ENCODE results near the gene CHPF. TPM values are rescaled to one million over a fixed set of nuclear protein-coding genes. Genes with fewer than 3 reads are reported as not detected.

The CHPF gene
- total and polyA plus RNA-seq, 2 donors (not counting 1 experiment from before 2014, with no cell fraction given): 1.3 to 5.2 TPM

DNA sequence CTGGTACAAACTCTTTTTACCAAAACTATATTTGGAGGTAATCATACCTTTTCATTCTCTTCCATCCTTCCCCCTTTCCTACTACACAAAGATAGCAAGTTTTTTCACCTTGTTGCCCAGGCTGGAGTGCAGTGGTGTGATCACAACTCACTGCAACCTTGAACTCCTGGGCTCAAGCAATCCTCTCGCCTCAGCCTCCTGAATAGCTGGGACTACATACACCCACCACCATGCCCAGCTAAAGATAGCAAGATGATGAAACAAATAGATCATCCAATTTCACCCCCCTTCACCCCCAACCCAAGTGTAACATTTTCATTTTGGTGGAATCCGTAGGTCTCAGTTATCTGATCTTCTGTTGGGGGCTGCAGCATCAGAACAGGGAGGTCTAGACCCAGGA lies 49.5 kb upstream of the CHPF start:
- CTCF ChIA-PET: no interaction called here
- WGBS (ENCODE audit: insufficient coverage): 93% methylated on average over 2 of the region's 2 CpGs

GRCh38 chr2:219592736-219593135 lies 49.1 kb upstream of the CHPF start:
- peaks cover 5 to 6% of the 10 kb centered on the region in 2 donors for H3K4me1 ChIP-seq (ENCODE audit: control insufficient read depth in 2 of 2, insufficient read depth in 2 of 2, low read length in 2 of 2)
- no peak overlapping the region for H2AFZ ChIP-seq (ENCODE audit: insufficient read depth, low read depth, low read length, poor library complexity, severe bottlenecking)
- Mint-ChIP-seq H3K27ac (no peak overlapping the region), H3K9me3 (ENCODE audit: insufficient read depth) (no peaks in the 10 kb centered on the region), H3K4me1 (peaks cover 10% of the 10 kb centered on the region), H3K27me3 (peaks cover 29% of the 10 kb centered on the region), H3K4me3 (no peak overlapping the region)
- no peaks in the 10 kb centered on the region for H3K9me3 ChIP-seq (ENCODE audit: control extremely low read depth in 1 of 3, control insufficient read depth in 2 of 3, insufficient read depth in 1 of 3, low read length in 2 of 3)
- intact Hi-C loops (cut with micrococcal nuclease): loop anchor here (10.0 kb wide), 1 partner anchor 318 kb away; the partner anchor contains the start of gene DNAJB2
- H4K20me1 ChIP-seq (ENCODE audit: control insufficient read depth, insufficient read depth, low read length, poor library complexity, severe bottlenecking): no peaks in the 10 kb centered on the region
- no peak overlapping the region for H3K4me2 ChIP-seq (replicated peaks; ENCODE audit: low read depth, low read length, poor library complexity, severe bottlenecking)
- POLR2A ChIA-PET: no interaction called here
- CTCF ChIA-PET: no interaction called here
- no peak overlapping the region for H3K27ac ChIP-seq (ENCODE audit: low read length in 2 of 2)
- H3K9ac ChIP-seq (ENCODE audit: low read length): no peak overlapping the region
- no peaks in the 10 kb centered on the region for H3K36me3 ChIP-seq (replicated peaks in 1 of 2; ENCODE audit: control extremely low read depth in 1 of 2, control insufficient read depth in 1 of 2, extremely low read depth in 1 of 2, insufficient read depth in 2 of 2, low read length in 1 of 2)
- H3K79me2 ChIP-seq (ENCODE audit: control insufficient read depth, insufficient read depth, low read length): no peaks in the 10 kb centered on the region
- WGBS (ENCODE audit: insufficient coverage): 100% methylated on average over 2 of the region's 6 CpGs
- no peak overlapping the region for H3K4me3 ChIP-seq (ENCODE audit: control extremely low read depth in 1 of 5, extremely low read depth in 1 of 5, insufficient read depth in 1 of 5, low read depth in 2 of 5, low read length in 4 of 5)
- peaks cover 0 to 13% (median 2%) of the 10 kb centered on the region in 4 experiments for H3K27me3 ChIP-seq (replicated peaks in 1 of 4; ENCODE audit: control extremely low read depth in 1 of 4, control insufficient read depth in 3 of 4, insufficient read depth in 4 of 4, low read length in 3 of 4)
- no peak for TF ChIP-seq CTCF (IDR thresholded peaks at IDR 0.05)
- no peak for TF ChIP-seq EZH2 (IDR thresholded peaks at IDR 0.05; ENCODE audit: borderline replicate concordance, insufficient read depth, low read depth, low read length, poor library complexity, severe bottlenecking)
- no peak for ATAC-seq (ENCODE audit: low read depth)
- no peak for DNase-seq

More for the DNA sequence above, 49.5 kb upstream of the CHPF start:
- no peak overlapping the region for H3K27ac ChIP-seq (ENCODE audit: low read length in 2 of 2)
- no peaks in the 10 kb centered on the region for H3K9me3 ChIP-seq (ENCODE audit: control extremely low read depth in 1 of 3, control insufficient read depth in 2 of 3, insufficient read depth in 1 of 3, low read length in 2 of 3)
- Mint-ChIP-seq H3K4me3 (no peak overlapping the region), H3K9me3 (ENCODE audit: insufficient read depth) (no peaks in the 10 kb centered on the region), H3K27me3 (peaks cover 28% of the 10 kb centered on the region), H3K4me1 (peaks cover 13% of the 10 kb centered on the region), H3K27ac (no peak overlapping the region)
- ATAC-seq (ENCODE audit: low read depth): no peak
- H3K27me3 ChIP-seq (replicated peaks in 1 of 4; ENCODE audit: control extremely low read depth in 1 of 4, control insufficient read depth in 3 of 4, insufficient read depth in 4 of 4, low read length in 3 of 4): peaks cover 0 to 13% (median 2%) of the 10 kb centered on the region in 4 experiments
- no peak overlapping the region for H3K9ac ChIP-seq (ENCODE audit: low read length)
- POLR2A ChIA-PET: no interaction called here
- H3K4me1 ChIP-seq (ENCODE audit: control insufficient read depth in 2 of 2, insufficient read depth in 2 of 2, low read length in 2 of 2): peaks cover 6 to 8% of the 10 kb centered on the region in 2 donors
- no peak overlapping the region for H3K4me2 ChIP-seq (replicated peaks; ENCODE audit: low read depth, low read length, poor library complexity, severe bottlenecking)
- peaks cover under 1% of the 10 kb centered on the region for H3K79me2 ChIP-seq (ENCODE audit: control insufficient read depth, insufficient read depth, low read length)
- no peak for DNase-seq
- no peaks in the 10 kb centered on the region for H3K36me3 ChIP-seq (replicated peaks in 1 of 2; ENCODE audit: control extremely low read depth in 1 of 2, control insufficient read depth in 1 of 2, extremely low read depth in 1 of 2, insufficient read depth in 2 of 2, low read length in 1 of 2)
- no peaks in the 10 kb centered on the region for H4K20me1 ChIP-seq (ENCODE audit: control insufficient read depth, insufficient read depth, low read length, poor library complexity, severe bottlenecking)
- intact Hi-C loops (cut with micrococcal nuclease): loop anchor here (10.0 kb wide), 1 partner anchor 318 kb away; the partner anchor contains the start of gene DNAJB2
- no peak overlapping the region for H3K4me3 ChIP-seq (ENCODE audit: control extremely low read depth in 1 of 5, extremely low read depth in 1 of 5, insufficient read depth in 1 of 5, low read depth in 2 of 5, low read length in 4 of 5)
- TF ChIP-seq EZH2 (IDR thresholded peaks at IDR 0.05; ENCODE audit: borderline replicate concordance, insufficient read depth, low read depth, low read length, poor library complexity, severe bottlenecking) (no peak), CTCF (IDR thresholded peaks at IDR 0.05) (no peak)
- H2AFZ ChIP-seq (ENCODE audit: insufficient read depth, low read depth, low read length, poor library complexity, severe bottlenecking): no peak overlapping the region

Measured in B cell (primary cell).